ENCODE measurements around the gene CLPTM1L. TPM values are rescaled to one million over a fixed set of nuclear protein-coding genes. Genes with fewer than 3 reads are reported as not detected.

The CLPTM1L gene
- total RNA-seq, 4 donors from 2014 or later: 78.0 to 143 (median 104) TPM

DNA sequence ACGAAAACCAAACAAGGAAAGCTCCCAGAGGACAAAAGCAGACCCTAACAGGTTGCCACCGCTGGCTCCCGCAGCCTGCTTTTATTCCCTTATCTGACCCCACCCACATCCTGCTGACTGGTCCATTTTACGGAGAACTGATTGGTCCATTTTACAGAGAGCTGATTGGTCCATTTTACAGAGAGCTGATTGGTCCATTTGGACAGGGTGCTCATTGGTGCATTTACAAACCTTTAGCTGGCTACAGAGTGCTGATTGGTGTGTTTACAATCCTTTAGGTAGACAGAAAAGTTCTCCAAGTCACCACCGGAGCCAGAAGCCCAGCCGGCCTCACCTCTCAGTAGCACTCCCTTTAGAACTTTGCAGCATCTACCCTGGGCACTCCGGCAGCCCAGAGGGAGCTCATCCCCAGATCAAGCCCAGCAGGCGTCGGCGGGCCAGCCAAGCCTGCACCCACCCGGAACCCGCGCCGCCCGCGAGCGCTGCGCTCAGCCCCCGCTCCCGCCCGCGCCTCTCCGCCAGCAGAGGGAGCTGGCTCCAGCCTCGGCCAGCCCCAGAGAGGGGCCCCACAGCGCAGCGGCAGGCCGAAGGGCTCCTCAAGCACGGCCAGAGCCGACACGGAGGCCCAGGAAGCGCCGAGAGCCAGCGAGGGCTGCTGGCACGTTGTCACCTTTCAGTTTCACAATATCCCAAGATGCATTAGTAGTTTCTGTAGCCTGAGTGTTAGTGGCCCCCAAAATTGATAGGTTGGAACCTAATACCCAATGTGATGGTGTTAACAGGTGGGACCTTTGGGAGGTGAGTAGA lies 35.3 kb upstream of the CLPTM1L start:
- peak; percentile 54 for DNase-seq
- intact Hi-C loops (cut with DNase I; ENCODE audit: low total_unique reads) (no loop called here), in situ Hi-C loops (cut with MboI; ENCODE audit: low pct_ligation_motif_present in 1 of 4, low pct_unique_long_range_greater_than_20kb in 1 of 4, low sequenced_read_pairs in 3 of 4) (loop anchor here in 1 of 4 donors (25.0 kb wide), 1 partner anchor 257 kb away; no protein-coding TSS in a partner anchor)
- Histone ChIP-seq H3K4me1 (peaks cover 0 to 9% (median 7%) of the 10 kb centered on the region in 4 donors), H3K27me3 (peaks cover 12% of the 10 kb centered on the region), H3K9me3 (no peaks in the 10 kb centered on the region), H3K36me3 (no peaks in the 10 kb centered on the region), H3K4me3 (peak overlapping the region in 1 of 4 donors; percentile 6), H3K27ac (no peak overlapping the region)
- WGBS, 2 donors (ENCODE audit: low coverage in 1 of 2): 42 to 90% methylated on average over 2 to 21 of the region's 34 CpGs
- TF ChIP-seq POLR2A (IDR thresholded peaks at IDR 0.05): no peak
- TF ChIP-seq, protein P1, sequence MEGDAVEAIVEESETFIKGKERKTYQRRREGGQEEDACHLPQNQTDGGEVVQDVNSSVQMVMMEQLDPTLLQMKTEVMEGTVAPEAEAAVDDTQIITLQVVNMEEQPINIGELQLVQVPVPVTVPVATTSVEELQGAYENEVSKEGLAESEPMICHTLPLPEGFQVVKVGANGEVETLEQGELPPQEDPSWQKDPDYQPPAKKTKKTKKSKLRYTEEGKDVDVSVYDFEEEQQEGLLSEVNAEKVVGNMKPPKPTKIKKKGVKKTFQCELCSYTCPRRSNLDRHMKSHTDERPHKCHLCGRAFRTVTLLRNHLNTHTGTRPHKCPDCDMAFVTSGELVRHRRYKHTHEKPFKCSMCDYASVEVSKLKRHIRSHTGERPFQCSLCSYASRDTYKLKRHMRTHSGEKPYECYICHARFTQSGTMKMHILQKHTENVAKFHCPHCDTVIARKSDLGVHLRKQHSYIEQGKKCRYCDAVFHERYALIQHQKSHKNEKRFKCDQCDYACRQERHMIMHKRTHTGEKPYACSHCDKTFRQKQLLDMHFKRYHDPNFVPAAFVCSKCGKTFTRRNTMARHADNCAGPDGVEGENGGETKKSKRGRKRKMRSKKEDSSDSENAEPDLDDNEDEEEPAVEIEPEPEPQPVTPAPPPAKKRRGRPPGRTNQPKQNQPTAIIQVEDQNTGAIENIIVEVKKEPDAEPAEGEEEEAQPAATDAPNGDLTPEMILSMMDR (IDR thresholded peaks at IDR 0.05): peak; percentile 52 to 79 (median 66)

DNA sequence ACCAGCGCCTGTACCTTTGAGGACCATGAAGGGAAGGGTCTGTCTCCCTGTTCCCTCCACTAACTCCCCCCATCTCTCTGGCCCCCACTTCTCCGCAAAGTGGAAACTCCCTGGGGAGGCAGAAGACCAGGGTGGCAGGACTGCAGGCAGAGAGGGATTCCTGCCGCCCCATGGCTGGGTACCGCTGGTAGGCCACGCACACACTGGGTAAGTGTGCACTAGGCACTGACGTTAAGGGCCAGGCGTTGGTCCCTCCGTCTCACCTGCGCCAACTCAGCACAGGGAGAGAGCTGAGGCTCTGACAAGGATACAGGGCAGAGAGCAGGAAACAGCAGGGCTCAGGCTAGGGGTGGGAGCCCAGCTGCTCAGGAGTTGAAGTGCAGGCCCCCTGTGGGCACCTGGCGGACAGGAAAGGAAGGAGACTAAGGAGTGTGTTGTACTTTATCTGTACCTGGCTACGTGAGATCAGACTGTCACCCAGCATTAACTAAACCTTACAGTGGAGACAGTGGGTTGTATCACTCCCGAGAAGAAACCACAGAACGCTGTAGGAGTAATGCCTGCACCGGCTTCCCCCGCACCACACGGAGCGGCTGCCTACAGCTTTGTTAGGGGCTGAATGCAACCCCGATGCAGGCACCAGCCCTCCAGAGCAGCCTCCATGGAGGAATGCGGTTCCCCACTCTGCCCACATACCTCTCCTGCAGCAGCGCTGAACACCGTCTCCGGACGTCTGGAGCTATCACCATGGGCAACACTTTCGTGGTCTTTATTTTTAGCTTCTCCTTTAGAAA lies 34.2 kb upstream of the CLPTM1L start:
- intact Hi-C loops (cut with DNase I; ENCODE audit: low total_unique reads): no loop called here
- no peak for DNase-seq
- Histone ChIP-seq H3K9me3 (no peaks in the 10 kb centered on the region), H3K27ac (no peak overlapping the region), H3K4me1 (peaks cover 0 to 7% (median 5%) of the 10 kb centered on the region in 4 donors), H3K27me3 (peaks cover 12% of the 10 kb centered on the region), H3K4me3 (no peak overlapping the region), H3K36me3 (no peaks in the 10 kb centered on the region)
- in situ Hi-C loops (cut with MboI; ENCODE audit: low pct_ligation_motif_present in 1 of 4, low pct_unique_long_range_greater_than_20kb in 1 of 4, low sequenced_read_pairs in 3 of 4): loop anchor here in 1 of 4 donors (25.0 kb wide), 1 partner anchor 258 kb away; no protein-coding TSS in a partner anchor
- TF ChIP-seq POLR2A (IDR thresholded peaks at IDR 0.05): no peak
- 86 to 95% methylated on average over 7 to 24 of the region's 24 CpGs for WGBS, 2 donors (ENCODE audit: low coverage in 1 of 2)

DNA sequence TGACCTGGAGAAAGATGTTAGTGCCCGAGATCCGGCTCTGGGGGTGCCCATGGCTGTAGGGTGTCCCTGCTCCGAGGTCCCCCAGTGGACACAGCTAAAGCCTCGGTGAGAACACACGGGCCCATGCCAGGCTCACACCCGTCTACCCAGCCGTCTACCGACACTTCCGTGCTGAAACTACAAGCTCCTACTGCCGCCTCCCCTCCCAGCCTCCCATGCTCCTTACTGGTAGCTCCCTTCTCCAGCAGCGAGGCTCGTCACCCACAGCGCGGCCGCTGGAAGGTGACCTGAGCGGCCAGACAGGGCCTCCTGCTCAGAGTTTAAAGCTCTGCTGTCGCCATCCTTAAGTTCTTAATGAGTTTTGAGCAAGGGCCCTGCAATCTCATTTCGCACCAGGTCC lies 33.2 kb upstream of the CLPTM1L start:
- Histone ChIP-seq H3K27me3 (peaks cover 12% of the 10 kb centered on the region), H3K36me3 (no peaks in the 10 kb centered on the region), H3K4me3 (no peak overlapping the region), H3K27ac (no peak overlapping the region), H3K9me3 (no peaks in the 10 kb centered on the region), H3K4me1 (peaks cover 0 to 7% (median 5%) of the 10 kb centered on the region in 4 donors)
- no peak for DNase-seq
- 94% methylated on average over 18 of the region's 18 CpGs; no CpG with 5 or more reads in 1 of the 2 donors for WGBS, 2 donors (ENCODE audit: low coverage in 1 of 2)
- in situ Hi-C loops (cut with MboI; ENCODE audit: low pct_ligation_motif_present in 1 of 4, low pct_unique_long_range_greater_than_20kb in 1 of 4, low sequenced_read_pairs in 3 of 4) (loop anchor here in 1 of 4 donors (25.0 kb wide), 1 partner anchor 259 kb away; no protein-coding TSS in a partner anchor), intact Hi-C loops (cut with DNase I; ENCODE audit: low total_unique reads) (no loop called here)
- TF ChIP-seq, protein P1 (IDR thresholded peaks at IDR 0.05): no peak
- no peak for TF ChIP-seq EP300 (IDR thresholded peaks at IDR 0.05; ENCODE audit: low read depth)
- no peak for TF ChIP-seq POLR2A (IDR thresholded peaks at IDR 0.05)
- TF ChIP-seq POLR2AphosphoS5 (IDR thresholded peaks at IDR 0.05): no peak

DNA sequence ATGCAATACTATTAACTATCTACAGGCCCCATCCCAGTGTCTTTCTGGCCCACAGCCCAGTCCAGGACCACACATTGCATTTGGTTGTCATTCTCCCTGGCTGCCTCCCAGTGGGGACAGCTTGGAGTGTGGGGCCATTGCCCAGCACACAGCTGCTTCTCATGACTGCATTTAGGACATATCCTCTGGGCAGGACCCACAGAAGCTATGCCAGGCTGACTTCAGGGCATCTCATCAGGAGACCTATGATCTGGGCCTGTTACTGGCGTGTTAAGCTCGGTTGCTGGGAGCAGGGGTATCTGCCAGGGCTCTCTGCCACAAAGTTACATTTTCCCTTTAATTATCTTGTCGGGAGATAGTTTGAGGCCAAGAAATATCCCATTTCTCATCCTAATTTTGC lies 32.1 kb upstream of the CLPTM1L start:
- WGBS, 2 donors (ENCODE audit: low coverage in 1 of 2): 59 to 80% methylated on average over 1 to 3 of the region's 3 CpGs
- in situ Hi-C loops (cut with MboI; ENCODE audit: low pct_ligation_motif_present in 1 of 4, low pct_unique_long_range_greater_than_20kb in 1 of 4, low sequenced_read_pairs in 3 of 4) (loop anchor here in 1 of 4 donors (25.0 kb wide), 1 partner anchor 260 kb away; no protein-coding TSS in a partner anchor), intact Hi-C loops (cut with DNase I; ENCODE audit: low total_unique reads) (no loop called here)
- no peaks in the 10 kb centered on the region for H3K36me3 ChIP-seq
- no peak overlapping the region for H3K27ac ChIP-seq
- TF ChIP-seq POLR2AphosphoS5 (IDR thresholded peaks at IDR 0.05) (no peak), EP300 (IDR thresholded peaks at IDR 0.05; ENCODE audit: low read depth) (no peak), POLR2A (IDR thresholded peaks at IDR 0.05) (no peak)
- TF ChIP-seq, protein P1 (IDR thresholded peaks at IDR 0.05): no peak
- H3K27me3 ChIP-seq: peaks cover 12% of the 10 kb centered on the region
- H3K4me3 ChIP-seq: no peak overlapping the region
- H3K4me1 ChIP-seq: peaks cover 0 to 7% (median 5%) of the 10 kb centered on the region in 4 donors
- no peaks in the 10 kb centered on the region for H3K9me3 ChIP-seq
- no peak for DNase-seq

Data from transverse colon (tissue), 4 donors.